Large intestine (tissue), 3 donors: ENCODE results near the gene ASL. TPM values are rescaled to one million over a fixed set of nuclear protein-coding genes. Genes with fewer than 3 reads are reported as not detected.
A peak's percentile ranks its signal among the peaks of the same experiment; 100 is the strongest.
"Not testable (repeated sequence)": the region's sequence is repeated elsewhere in the genome, so short reads cannot be mapped to it uniquely, and the experiment has no call there.

Source experiments
- DNase-seq, 2 donors: peaks; one replicate each; pipeline versions ENCODE4 v3.0.0 to v3.0.0-alpha.2; 2013
- H3K27ac ChIP-seq: one replicate; pipeline ENCODE4 v1.5.1; 2013; ENCODE audit warnings: low read length
- H3K27me3 ChIP-seq: 2 replicates; pipeline ENCODE4 v1.6.1; 2013; ENCODE audit warnings: low read length; ENCODE audit not compliant: control insufficient read depth, insufficient read depth
- H3K36me3 ChIP-seq: 2 replicates; pipeline ENCODE4 v1.6.1; 2013; ENCODE audit warnings: low read length; ENCODE audit not compliant: control insufficient read depth, insufficient read depth
- H3K4me1 ChIP-seq: one replicate; pipeline ENCODE4 v1.6.1; 2013; ENCODE audit warnings: low read length; ENCODE audit not compliant: control insufficient read depth, insufficient read depth
- H3K4me3 ChIP-seq: one replicate; pipeline ENCODE4 v1.5.1; 2013; ENCODE audit warnings: low read length
- H3K9me3 ChIP-seq: one replicate; pipeline ENCODE4 v1.6.1; 2013; ENCODE audit warnings: mild to moderate bottlenecking, low read depth, low read length, moderate library complexity; ENCODE audit not compliant: control insufficient read depth
- WGBS: methylation state at CpG from one replicate; pipeline ENCODE4 v1.1.5; 2013; ENCODE audit warnings: low lambda C conversion rate; ENCODE audit not compliant: insufficient coverage; 5-methylcytosine and 5-hydroxymethylcytosine counted together
- polyA plus RNA-seq: library from polyadenylated mRNA; unstranded; fragments of 120-200 nt; gene quantifications from one replicate; pipeline ENCODE4 v1.2.1, GENCODE V29; 2013

Gene ASL
- polyA plus RNA-seq, 1 donor = 103 TPM

- H3K36me3 ChIP-seq = no peaks in the 10 kb centered on the region
- no peaks in the 10 kb centered on the region for H3K9me3 ChIP-seq
- no peak overlapping the region for H3K4me3 ChIP-seq
- H3K27me3 ChIP-seq = no peaks in the 10 kb centered on the region
- WGBS = 93% methylated on average over 2 of the region's 4 CpGs
- no peak overlapping the region for H3K27ac ChIP-seq
- H3K4me1 ChIP-seq = no peaks in the 10 kb centered on the region
- DNase-seq = no peak
Observed at GRCh38 chr7:66069732-66070131, 5.9 kb upstream of the ASL start.

- WGBS = no CpG with 5 or more reads among the region's 1 CpG
- H3K27ac ChIP-seq = no peak overlapping the region
- H3K4me1 ChIP-seq = no peaks in the 10 kb centered on the region
- no peaks in the 10 kb centered on the region for H3K36me3 ChIP-seq
- no peak for DNase-seq
- H3K27me3 ChIP-seq = no peaks in the 10 kb centered on the region
- H3K9me3 ChIP-seq = no peaks in the 10 kb centered on the region
- no peak overlapping the region for H3K4me3 ChIP-seq
Observed at GRCh38 chr7:66070222-66070621, 5.4 kb upstream of the ASL start.

- not testable (repeated sequence) for H3K4me1 ChIP-seq, H3K27ac ChIP-seq, H3K36me3 ChIP-seq, DNase-seq, H3K9me3 ChIP-seq, H3K4me3 ChIP-seq, H3K27me3 ChIP-seq
- WGBS = no CpG with 5 or more reads among the region's 7 CpGs
Observed at GRCh38 chr7:66072208-66072607, 3.4 kb upstream of the ASL start.

- Histone ChIP-seq H3K9me3 (no peaks in the 10 kb centered on the region), H3K4me3 (peak overlapping the region; percentile 81), H3K4me1 (peaks cover 8% of the 10 kb centered on the region), H3K27ac (peak overlapping the region; percentile 97), H3K27me3 (no peaks in the 10 kb centered on the region), H3K36me3 (peaks cover 25% of the 10 kb centered on the region)
- WGBS = no CpG with 5 or more reads among the region's 11 CpGs
- DNase-seq = peak; percentile 90 to 94
Observed at GRCh38 chr7:66076462-66077329, 1.1 kb downstream of the ASL start.

- H3K4me1 ChIP-seq = peaks cover 8% of the 10 kb centered on the region
- no peaks in the 10 kb centered on the region for H3K27me3 ChIP-seq
- WGBS = no CpG with 5 or more reads among the region's 5 CpGs
- no peak overlapping the region for H3K4me3 ChIP-seq
- peaks cover 39% of the 10 kb centered on the region for H3K36me3 ChIP-seq
- peak overlapping the region; percentile 24 for H3K27ac ChIP-seq
- no peaks in the 10 kb centered on the region for H3K9me3 ChIP-seq
- DNase-seq = peak in 1 of 2 donors; percentile 21
Observed at GRCh38 chr7:66078067-66078466, 2.4 kb downstream of the ASL start.

- H3K4me3 ChIP-seq = no peak overlapping the region
- no CpG with 5 or more reads among the region's 6 CpGs for WGBS
- H3K27ac ChIP-seq = no peak overlapping the region
- DNase-seq = no peak
- peaks cover 66% of the 10 kb centered on the region for H3K36me3 ChIP-seq
- no peaks in the 10 kb centered on the region for H3K9me3 ChIP-seq
- H3K4me1 ChIP-seq = peaks cover 8% of the 10 kb centered on the region
- H3K27me3 ChIP-seq = no peaks in the 10 kb centered on the region
Observed at GRCh38 chr7:66082083-66082482, 6.5 kb downstream of the ASL start.

GRCh38 chr7:66082886-66083415 lies 7.3 kb downstream of the ASL start:
- Histone ChIP-seq H3K4me3 (no peak overlapping the region), H3K36me3 (peaks cover 72% of the 10 kb centered on the region), H3K4me1 (peaks cover 4% of the 10 kb centered on the region), H3K9me3 (no peaks in the 10 kb centered on the region), H3K27me3 (no peaks in the 10 kb centered on the region), H3K27ac (no peak overlapping the region)
- no peak for DNase-seq
- WGBS = no CpG with 5 or more reads among the region's 16 CpGs

- no CpG with 5 or more reads among the region's 2 CpGs for WGBS
- H3K4me3 ChIP-seq = no peak overlapping the region
- H3K27me3 ChIP-seq = no peaks in the 10 kb centered on the region
- no peaks in the 10 kb centered on the region for H3K9me3 ChIP-seq
- H3K27ac ChIP-seq = no peak overlapping the region
- H3K4me1 ChIP-seq = no peaks in the 10 kb centered on the region
- DNase-seq = no peak
- H3K36me3 ChIP-seq = peaks cover 70% of the 10 kb centered on the region
Observed at GRCh38 chr7:66083677-66084076, 8.1 kb downstream of the ASL start.

- no peak overlapping the region for H3K4me3 ChIP-seq
- no peaks in the 10 kb centered on the region for H3K9me3 ChIP-seq
- no CpG with 5 or more reads among the region's 32 CpGs for WGBS
- no peak for DNase-seq
- H3K27me3 ChIP-seq = no peaks in the 10 kb centered on the region
- H3K36me3 ChIP-seq = peaks cover 63% of the 10 kb centered on the region
- no peak overlapping the region for H3K27ac ChIP-seq
- H3K4me1 ChIP-seq = no peaks in the 10 kb centered on the region
Observed at GRCh38 chr7:66088861-66089838, 13.5 kb downstream of the ASL start.

GRCh38 chr7:66092654-66093053 lies 17.0 kb downstream of the ASL start:
- Histone ChIP-seq H3K4me1 (no peaks in the 10 kb centered on the region), H3K36me3 (peaks cover 48% of the 10 kb centered on the region)
- WGBS = no CpG with 5 or more reads among the region's 19 CpGs

More at GRCh38 chr7:66092654-66093053, 17.0 kb downstream of the ASL start:
- DNase-seq = no peak
- no peak overlapping the region for H3K27ac ChIP-seq
- no peak overlapping the region for H3K4me3 ChIP-seq
- H3K9me3 ChIP-seq = no peaks in the 10 kb centered on the region
- H3K27me3 ChIP-seq = no peaks in the 10 kb centered on the region
